Smooth muscle cell (in vitro differentiated cells): Measurements from ENCODE around the gene PLA2G6. TPM values are rescaled to one million over a fixed set of nuclear protein-coding genes. Genes with fewer than 3 reads are reported as not detected.

ENCODE experiments used
- DNase-seq: peaks from one replicate; lab custom pipeline; 2025; ENCODE audit not compliant: unreplicated experiment; lab: John Stamatoyannopoulos, UW
- H2AFZ ChIP-seq: fragments of 200-600 bp; sonication (generic); 2 replicates; pipeline ENCODE4 v1.6.0; 2016; ENCODE audit warnings: antibody characterized with exemption, low read depth, mild to moderate bottlenecking
- H3F3A ChIP-seq: fragments of 200-600 bp; sonication (generic); 2 replicates; pipeline ENCODE4 v1.6.0; 2017; ENCODE audit warnings: antibody characterized with exemption, low read depth
- H3K27ac ChIP-seq: fragments of 200-600 bp; sonication (generic); 2 replicates; pipeline ENCODE4 v1.5.1; 2016; ENCODE audit warnings: low read depth, mild to moderate bottlenecking
- H3K27me3 ChIP-seq: fragments of 200-600 bp; sonication (generic); 2 replicates; pipeline ENCODE4 v1.6.1; 2016; ENCODE audit warnings: low read depth, mild to moderate bottlenecking
- H3K36me3 ChIP-seq: fragments of 200-600 bp; sonication (generic); 2 replicates; pipeline ENCODE4 v1.5.1; 2016; ENCODE audit warnings: low read depth
- H3K4me1 ChIP-seq: fragments of 200-600 bp; sonication (generic); 2 replicates; pipeline ENCODE4 v1.5.1; 2016; ENCODE audit warnings: low read depth
- H3K4me2 ChIP-seq: fragments of 200-600 bp; sonication (generic); 2 replicates; pipeline ENCODE4 v1.6.0; 2016; ENCODE audit warnings: mild to moderate bottlenecking
- H3K4me3 ChIP-seq: fragments of 200-600 bp; sonication (generic); 2 replicates; pipeline ENCODE4 v1.5.1; 2016; ENCODE audit warnings: mild to moderate bottlenecking
- H3K79me2 ChIP-seq: fragments of 200-600 bp; sonication (generic); 2 replicates; pipeline ENCODE4 v1.6.0; 2016; ENCODE audit warnings: low read depth, mild to moderate bottlenecking
- H3K9ac ChIP-seq: fragments of 200-600 bp; sonication (generic); 2 replicates; pipeline ENCODE4 v1.6.0; 2016; ENCODE audit warnings: low read depth
- H3K9me3 ChIP-seq: fragments of 200-600 bp; sonication (generic); replicated peaks from 2 replicates; pipeline ENCODE4 v1.5.1; 2016; ENCODE audit warnings: low read depth
- H4K20me1 ChIP-seq: fragments of 200-600 bp; sonication (generic); 2 replicates; pipeline ENCODE4 v1.6.0; 2016; ENCODE audit warnings: low read depth
- WGBS: methylation state at CpG from one replicate; pipeline ENCODE4 v1.1.7; 2016; ENCODE audit warnings: low lambda C conversion rate; 5-methylcytosine and 5-hydroxymethylcytosine counted together
- polyA plus RNA-seq: library from polyadenylated mRNA; unstranded; fragments of >200 nt; fragmentation: Nextera tagmentation; extraction: Ambion mirVana; gene quantifications from 2 replicates; pipeline ENCODE4 v1.2.1, GENCODE V29; 2016
- total RNA-seq: library from RNA; depleted of rRNA; stranded (reverse); fragments of >200 nt; gene quantifications from 2 replicates; pipeline ENCODE4 v1.2.3, GENCODE V29; 2014
- TF ChIP-seq, protein P1 (sequence below): fragments of 200-600 bp; sonication (generic); IDR thresholded peaks from 2 replicates; pipeline ENCODE4 v1.5.1; 2017; ENCODE audit warnings: borderline replicate concordance, mild to moderate bottlenecking, antibody characterized with exemption; ENCODE audit not compliant: insufficient read depth, poor library complexity, severe bottlenecking

The PLA2G6 gene
- total and polyA plus RNA-seq, 2 experiments from 2014 or later, result 6.1 to 8.9 TPM

GRCh38 chr22:38098410-38099249 is 83.0 kb downstream of the PLA2G6 start:
- Histone ChIP-seq H3K27ac (peak overlapping the region; percentile 62), H3K4me1 (no peaks in the 10 kb centered on the region), H3K4me2 (peak overlapping the region; percentile 13), H3K9me3 (no peaks in the 10 kb centered on the region), H4K20me1 (no peaks in the 10 kb centered on the region), H3K4me3 (no peak overlapping the region), H3K9ac (no peak overlapping the region), H3F3A (no peaks in the 10 kb centered on the region), H2AFZ (peak overlapping the region; percentile 5), H3K36me3 (no peaks in the 10 kb centered on the region), H3K79me2 (no peaks in the 10 kb centered on the region), H3K27me3 (no peaks in the 10 kb centered on the region)
- TF ChIP-seq, protein P1, sequence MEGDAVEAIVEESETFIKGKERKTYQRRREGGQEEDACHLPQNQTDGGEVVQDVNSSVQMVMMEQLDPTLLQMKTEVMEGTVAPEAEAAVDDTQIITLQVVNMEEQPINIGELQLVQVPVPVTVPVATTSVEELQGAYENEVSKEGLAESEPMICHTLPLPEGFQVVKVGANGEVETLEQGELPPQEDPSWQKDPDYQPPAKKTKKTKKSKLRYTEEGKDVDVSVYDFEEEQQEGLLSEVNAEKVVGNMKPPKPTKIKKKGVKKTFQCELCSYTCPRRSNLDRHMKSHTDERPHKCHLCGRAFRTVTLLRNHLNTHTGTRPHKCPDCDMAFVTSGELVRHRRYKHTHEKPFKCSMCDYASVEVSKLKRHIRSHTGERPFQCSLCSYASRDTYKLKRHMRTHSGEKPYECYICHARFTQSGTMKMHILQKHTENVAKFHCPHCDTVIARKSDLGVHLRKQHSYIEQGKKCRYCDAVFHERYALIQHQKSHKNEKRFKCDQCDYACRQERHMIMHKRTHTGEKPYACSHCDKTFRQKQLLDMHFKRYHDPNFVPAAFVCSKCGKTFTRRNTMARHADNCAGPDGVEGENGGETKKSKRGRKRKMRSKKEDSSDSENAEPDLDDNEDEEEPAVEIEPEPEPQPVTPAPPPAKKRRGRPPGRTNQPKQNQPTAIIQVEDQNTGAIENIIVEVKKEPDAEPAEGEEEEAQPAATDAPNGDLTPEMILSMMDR, result no peak
- 53% methylated on average over 8 of the region's 9 CpGs for WGBS
- DNase-seq, result no peak

DNA sequence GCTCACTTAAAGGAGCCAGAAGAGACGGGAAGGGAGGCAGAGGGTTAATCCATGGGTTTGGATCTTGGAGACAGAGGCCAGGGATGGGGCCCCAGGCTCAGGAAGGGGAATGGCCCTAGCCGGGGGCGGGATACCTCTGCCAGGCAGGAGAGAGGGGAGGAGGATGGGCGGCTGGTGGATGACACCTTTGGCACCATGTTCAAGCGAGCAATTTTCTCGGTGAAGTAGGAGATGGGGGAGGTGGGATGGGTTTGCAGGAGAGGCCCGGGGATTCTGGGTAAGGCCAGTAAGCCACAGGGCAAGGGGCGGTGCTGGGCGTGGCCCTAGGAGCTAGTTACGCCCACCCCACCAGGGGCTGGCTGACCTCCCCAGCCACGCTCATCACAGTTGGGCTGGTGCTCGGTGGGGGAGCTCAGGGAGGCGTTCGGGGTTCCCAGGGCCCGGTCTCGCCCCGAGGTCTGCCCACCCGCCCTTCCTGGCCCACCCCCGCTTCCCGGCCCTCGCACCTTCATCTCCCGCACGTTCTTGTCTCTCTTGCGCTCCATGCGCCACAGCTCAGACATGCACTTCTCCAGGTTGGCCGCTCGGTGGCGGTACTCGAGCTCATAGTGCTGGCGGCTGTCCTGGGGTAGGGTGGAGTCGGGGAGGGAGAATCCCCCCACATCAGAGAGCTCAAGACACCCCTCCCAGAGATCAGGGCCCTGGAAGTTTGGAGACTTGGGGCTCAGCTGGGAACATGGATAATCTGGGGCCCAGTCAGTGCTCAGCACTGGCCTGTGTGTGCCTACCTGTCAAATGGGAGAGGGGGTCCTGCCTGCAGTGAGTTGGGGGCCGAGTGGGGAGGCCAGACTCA is 83.8 kb downstream of the PLA2G6 start:
- Histone ChIP-seq H2AFZ (no peak overlapping the region), H3K9me3 (no peaks in the 10 kb centered on the region), H3K9ac (no peak overlapping the region), H3F3A (no peaks in the 10 kb centered on the region), H3K4me1 (no peaks in the 10 kb centered on the region), H4K20me1 (no peaks in the 10 kb centered on the region), H3K4me2 (peak overlapping the region; percentile 13), H3K36me3 (no peaks in the 10 kb centered on the region), H3K4me3 (no peak overlapping the region), H3K79me2 (no peaks in the 10 kb centered on the region), H3K27me3 (no peaks in the 10 kb centered on the region), H3K27ac (peak overlapping the region; percentile 62)
- WGBS, result 15% methylated on average over 26 of the region's 32 CpGs
- DNase-seq, result no peak
- TF ChIP-seq, protein P1, result peak; percentile 58

GRCh38 chr22:38097058-38097457 is 84.6 kb downstream of the PLA2G6 start:
- DNase-seq, result no peak
- no peaks in the 10 kb centered on the region for H3K27me3 ChIP-seq
- no peak overlapping the region for H2AFZ ChIP-seq
- TF ChIP-seq, protein P1, result no peak
- no peaks in the 10 kb centered on the region for H3K36me3 ChIP-seq
- no peaks in the 10 kb centered on the region for H4K20me1 ChIP-seq
- H3K4me3 ChIP-seq, result no peak overlapping the region
- no peaks in the 10 kb centered on the region for H3F3A ChIP-seq
- WGBS, result 74% methylated on average over 2 of the region's 15 CpGs
- peak overlapping the region; percentile 13 for H3K4me2 ChIP-seq
- H3K79me2 ChIP-seq, result no peaks in the 10 kb centered on the region
- no peaks in the 10 kb centered on the region for H3K4me1 ChIP-seq
- H3K9ac ChIP-seq, result no peak overlapping the region
- no peaks in the 10 kb centered on the region for H3K9me3 ChIP-seq
- H3K27ac ChIP-seq, result no peak overlapping the region
